ENCODE measurements around the gene MICAL3. TPM values are rescaled to one million over a fixed set of nuclear protein-coding genes. Genes with fewer than 3 reads are reported as not detected.

Gene MICAL3
- total and polyA plus RNA-seq, 9 of the 15 experiments (the other 6 are each of a cell fraction or from before 2014, with no cell fraction given), result 0.53 to 32.1 (median 12.3) TPM

DNA sequence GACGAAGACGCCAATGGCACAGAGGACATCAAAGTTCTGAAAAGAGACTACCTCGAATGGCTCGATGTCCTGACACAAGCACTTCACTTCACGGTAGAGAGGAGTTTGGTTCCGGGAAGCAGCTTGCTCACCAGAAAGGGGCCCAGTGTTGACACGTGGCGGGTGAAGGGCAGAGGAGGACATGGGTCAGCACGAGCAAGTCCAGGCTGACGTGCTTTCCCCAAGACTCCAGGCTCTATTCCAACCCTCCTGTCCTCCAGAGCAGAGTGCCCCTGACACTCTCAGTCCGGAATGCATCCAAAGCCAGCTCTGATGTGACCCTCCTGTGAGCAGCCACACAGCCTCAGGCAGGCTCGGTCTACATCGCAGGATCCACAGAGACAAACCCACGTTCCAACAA is 172.6 kb downstream of the MICAL3 start:
- POLR2A ChIA-PET, result interaction anchor here (0.6 to 1.3 kb wide), 2 partner anchors 9 to 97 kb away, joined by 3 to 7 read pairs; no protein-coding TSS in a partner anchor
- FAIRE-seq, result no peak

More for the DNA sequence above, 172.6 kb downstream of the MICAL3 start:
- Histone ChIP-seq H3K9me3 (replicated peaks; ENCODE audit: control insufficient read depth, insufficient read depth, low read depth, low read length) (no peaks in the 10 kb centered on the region), H4K20me1 (replicated peaks; ENCODE audit: control insufficient read depth, insufficient read depth, low read length) (peaks cover 14% of the 10 kb centered on the region), H3K9me1 (ENCODE audit: control insufficient read depth, insufficient read depth, low read length) (no peaks in the 10 kb centered on the region), H3K27me3 (ENCODE audit: control insufficient read depth in 2 of 2, insufficient read depth in 2 of 2, low read length in 2 of 2) (no peaks in the 10 kb centered on the region), H3K4me1 (replicated peaks in 1 of 2; ENCODE audit: control insufficient read depth in 2 of 2, insufficient read depth in 2 of 2, low read length in 2 of 2) (peaks cover 0 to 4% of the 10 kb centered on the region in 2 experiments; a peak in 2 of 5 replicates), H3K4me3 (no peak overlapping the region), H2AFZ (ENCODE audit: low read depth, low read length) (no peak overlapping the region), H3K36me3 (ENCODE audit: control insufficient read depth, insufficient read depth, low read length) (no peaks in the 10 kb centered on the region; the same call in 2 of the 3 replicates), H3K9ac (ENCODE audit: insufficient read depth in 1 of 2, low read depth in 2 of 2, low read length in 2 of 2) (no peak overlapping the region), H3K79me2 (ENCODE audit: control insufficient read depth, insufficient read depth, low read length) (no peaks in the 10 kb centered on the region), H3K27ac (ENCODE audit: extremely low read depth, low read depth, low read length) (no peak overlapping the region), H3K4me2 (ENCODE audit: insufficient read depth, low read length) (no peak overlapping the region)
- no TSS peak for BruUV-seq (replicated peaks)
- TF ChIP-seq SMARCE1 (IDR thresholded peaks at IDR 0.05), result no peak
- TF ChIP-seq ZNF311 (CRISPR knock-in tag; IDR thresholded peaks at IDR 0.05), result no peak
- TF ChIP-seq, protein P1, sequence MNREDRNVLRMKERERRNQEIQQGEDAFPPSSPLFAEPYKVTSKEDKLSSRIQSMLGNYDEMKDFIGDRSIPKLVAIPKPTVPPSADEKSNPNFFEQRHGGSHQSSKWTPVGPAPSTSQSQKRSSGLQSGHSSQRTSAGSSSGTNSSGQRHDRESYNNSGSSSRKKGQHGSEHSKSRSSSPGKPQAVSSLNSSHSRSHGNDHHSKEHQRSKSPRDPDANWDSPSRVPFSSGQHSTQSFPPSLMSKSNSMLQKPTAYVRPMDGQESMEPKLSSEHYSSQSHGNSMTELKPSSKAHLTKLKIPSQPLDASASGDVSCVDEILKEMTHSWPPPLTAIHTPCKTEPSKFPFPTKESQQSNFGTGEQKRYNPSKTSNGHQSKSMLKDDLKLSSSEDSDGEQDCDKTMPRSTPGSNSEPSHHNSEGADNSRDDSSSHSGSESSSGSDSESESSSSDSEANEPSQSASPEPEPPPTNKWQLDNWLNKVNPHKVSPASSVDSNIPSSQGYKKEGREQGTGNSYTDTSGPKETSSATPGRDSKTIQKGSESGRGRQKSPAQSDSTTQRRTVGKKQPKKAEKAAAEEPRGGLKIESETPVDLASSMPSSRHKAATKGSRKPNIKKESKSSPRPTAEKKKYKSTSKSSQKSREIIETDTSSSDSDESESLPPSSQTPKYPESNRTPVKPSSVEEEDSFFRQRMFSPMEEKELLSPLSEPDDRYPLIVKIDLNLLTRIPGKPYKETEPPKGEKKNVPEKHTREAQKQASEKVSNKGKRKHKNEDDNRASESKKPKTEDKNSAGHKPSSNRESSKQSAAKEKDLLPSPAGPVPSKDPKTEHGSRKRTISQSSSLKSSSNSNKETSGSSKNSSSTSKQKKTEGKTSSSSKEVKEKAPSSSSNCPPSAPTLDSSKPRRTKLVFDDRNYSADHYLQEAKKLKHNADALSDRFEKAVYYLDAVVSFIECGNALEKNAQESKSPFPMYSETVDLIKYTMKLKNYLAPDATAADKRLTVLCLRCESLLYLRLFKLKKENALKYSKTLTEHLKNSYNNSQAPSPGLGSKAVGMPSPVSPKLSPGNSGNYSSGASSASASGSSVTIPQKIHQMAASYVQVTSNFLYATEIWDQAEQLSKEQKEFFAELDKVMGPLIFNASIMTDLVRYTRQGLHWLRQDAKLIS (CRISPR knock-in tag; IDR thresholded peaks at IDR 0.05), result no peak
- TF ChIP-seq ASH1L (IDR thresholded peaks at IDR 0.05; ENCODE audit: borderline replicate concordance, low read depth, partially characterized antibody), result no peak
- intact Hi-C loops (cut with micrococcal nuclease), result no loop called here
- DNase-seq (ENCODE audit: extremely low read depth in 1 of 4, low spot score in 3 of 4) (no peak), ATAC-seq (no peak)
- WGBS (ENCODE audit: insufficient coverage, low coverage, missing lambda C conversion rate), result 69% methylated on average over 14 of the region's 14 CpGs
- CTCF ChIA-PET (ENCODE audit: low intra/inter-chr PET ratio), result no interaction called here
- in situ Hi-C loops (cut with MboI), result no loop called here

Data from K562 (cell line).